ENCODE measurements around the gene NDRG4.

Gene NDRG4

GRCh38 chr16:58510097-58510775, 10.3 kb downstream of the NDRG4 start:
- DNase-seq: no peak

- DNase-seq: no peak
These were observed 11.1 kb downstream of the NDRG4 start for GRCh38 chr16:58510776-58511628.

- no peak for DNase-seq
These were observed 12.2 kb downstream of the NDRG4 start for GRCh38 chr16:58511933-58512815.

GRCh38 chr16:58513874-58514273, 13.9 kb downstream of the NDRG4 start:
- DNase-seq: no peak

- peak in 1 of 2 experiments; percentile 71 for DNase-seq
These were observed 15.4 kb downstream of the NDRG4 start, which contains the start of gene SETD6 for GRCh38 chr16:58515125-58515870. Gene SETD6, plus strand, starts transcription at chr16:58515517. Its CDS starts 21 bp downstream, at chr16:58515538.

- DNase-seq: no peak
These were observed 16.2 kb downstream of the NDRG4 start for GRCh38 chr16:58515871-58516767.

- DNase-seq: no peak
These were observed 16.8 kb downstream of the NDRG4 start for GRCh38 chr16:58516768-58517107.

- no peak for DNase-seq
These were observed 18.4 kb downstream of the NDRG4 start for GRCh38 chr16:58518083-58518979.

- no peak for DNase-seq
These were observed 19.0 kb downstream of the NDRG4 start for GRCh38 chr16:58518980-58519368.

- DNase-seq: no peak
These were observed 19.8 kb downstream of the NDRG4 start for GRCh38 chr16:58519707-58520106.

GRCh38 chr16:58530179-58530578, 30.2 kb downstream of the NDRG4 start:
- no peak for DNase-seq

GRCh38 chr16:58532414-58532813, 32.5 kb downstream of the NDRG4 start:
- DNase-seq: no peak

- DNase-seq: no peak
These were observed 34.0 kb downstream of the NDRG4 start for GRCh38 chr16:58533751-58534470.

- DNase-seq: no peak
These were observed 35.2 kb downstream of the NDRG4 start for GRCh38 chr16:58535100-58535499.

- DNase-seq: no peak
These were observed 36.3 kb downstream of the NDRG4 start for GRCh38 chr16:58536278-58536677.

- DNase-seq: no peak
These were observed 37.4 kb downstream of the NDRG4 start for GRCh38 chr16:58537124-58537906.

- no peak for DNase-seq
These were observed 41.8 kb downstream of the NDRG4 start for GRCh38 chr16:58541711-58542110.

- DNase-seq: no peak
These were observed 42.3 kb downstream of the NDRG4 start for GRCh38 chr16:58542291-58542690.

- no peak for DNase-seq
These were observed 43.7 kb downstream of the NDRG4 start for GRCh38 chr16:58543685-58544084.
